ENCODE results near the gene METTL1.

- TF ChIP-seq CTCF (IDR thresholded peaks at IDR 0.05 in 4 of 5, conservative IDR thresholded peaks at IDR 0.05 in 1 of 5), result no peak
- TF ChIP-seq POLR2A (IDR thresholded peaks at IDR 0.05), result no peak
Observed at GRCh38 chr12:57772429-57773322, 771 bp upstream of the METTL1 start, which contains the start of gene EEF1AKMT3.
